ENCODE measurements around the gene ZGPAT.

- TF ChIP-seq CTCF (IDR thresholded peaks at IDR 0.05) (no peak), EZH2 (IDR thresholded peaks at IDR 0.05; ENCODE audit: borderline replicate concordance, insufficient read depth, low read depth, low read length, poor library complexity, severe bottlenecking) (no peak)
Observed at GRCh38 chr20:63664861-63665594, 42.8 kb upstream of the ZGPAT start.
